SHP77 (cell line): ENCODE data around the gene DIDO1.

Experiments
- DNase-seq, 2 experiments: peaks; one replicate each; lab custom pipeline; 2025; lab: John Stamatoyannopoulos, UW

DIDO1 gene

GRCh38 chr20:62910777-62911497 lies 15.4 kb downstream of the DIDO1 start:
- no peak for DNase-seq

GRCh38 chr20:62910217-62910766 lies 16.0 kb downstream of the DIDO1 start:
- DNase-seq, result no peak

DNA sequence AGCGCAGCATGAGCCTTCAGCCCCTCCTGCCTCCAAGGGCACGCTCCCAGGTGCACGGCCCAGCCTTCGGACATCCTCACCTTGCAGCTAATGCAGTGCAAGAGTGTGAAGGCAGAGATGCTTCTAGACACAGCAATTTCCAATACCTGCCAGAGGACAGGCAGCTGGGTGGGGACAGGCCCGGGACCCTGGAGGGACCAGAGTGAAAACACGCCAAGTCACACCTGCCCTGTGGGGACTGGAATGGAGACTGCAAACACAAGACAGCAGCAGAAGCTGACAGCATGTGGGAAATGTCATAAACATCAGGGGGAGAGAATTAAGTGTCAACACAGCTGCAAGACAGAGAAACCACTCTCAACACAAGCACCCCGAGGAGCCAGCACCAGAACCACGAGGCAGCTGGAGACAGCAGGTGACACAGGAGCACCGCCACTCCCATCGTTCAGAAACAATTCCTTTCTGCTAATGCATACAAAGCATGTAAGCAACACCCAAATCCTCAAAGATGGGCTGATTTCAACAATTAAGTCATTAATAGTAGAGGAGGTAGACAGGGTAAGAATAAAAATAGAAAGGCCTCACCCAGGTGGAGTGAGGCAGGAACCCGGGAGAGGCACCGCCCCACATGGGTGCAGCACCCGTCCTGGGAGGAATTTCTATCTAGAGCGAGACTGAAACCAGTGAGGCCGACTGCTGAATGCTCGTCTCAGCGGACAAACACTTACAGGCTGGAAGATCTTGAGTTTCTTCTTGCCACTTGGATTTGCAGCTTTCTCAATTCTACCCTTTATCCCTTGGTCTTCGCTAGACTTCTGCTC lies 17.1 kb downstream of the DIDO1 start:
- DNase-seq, result peak; percentile 95 to 97

DNA sequence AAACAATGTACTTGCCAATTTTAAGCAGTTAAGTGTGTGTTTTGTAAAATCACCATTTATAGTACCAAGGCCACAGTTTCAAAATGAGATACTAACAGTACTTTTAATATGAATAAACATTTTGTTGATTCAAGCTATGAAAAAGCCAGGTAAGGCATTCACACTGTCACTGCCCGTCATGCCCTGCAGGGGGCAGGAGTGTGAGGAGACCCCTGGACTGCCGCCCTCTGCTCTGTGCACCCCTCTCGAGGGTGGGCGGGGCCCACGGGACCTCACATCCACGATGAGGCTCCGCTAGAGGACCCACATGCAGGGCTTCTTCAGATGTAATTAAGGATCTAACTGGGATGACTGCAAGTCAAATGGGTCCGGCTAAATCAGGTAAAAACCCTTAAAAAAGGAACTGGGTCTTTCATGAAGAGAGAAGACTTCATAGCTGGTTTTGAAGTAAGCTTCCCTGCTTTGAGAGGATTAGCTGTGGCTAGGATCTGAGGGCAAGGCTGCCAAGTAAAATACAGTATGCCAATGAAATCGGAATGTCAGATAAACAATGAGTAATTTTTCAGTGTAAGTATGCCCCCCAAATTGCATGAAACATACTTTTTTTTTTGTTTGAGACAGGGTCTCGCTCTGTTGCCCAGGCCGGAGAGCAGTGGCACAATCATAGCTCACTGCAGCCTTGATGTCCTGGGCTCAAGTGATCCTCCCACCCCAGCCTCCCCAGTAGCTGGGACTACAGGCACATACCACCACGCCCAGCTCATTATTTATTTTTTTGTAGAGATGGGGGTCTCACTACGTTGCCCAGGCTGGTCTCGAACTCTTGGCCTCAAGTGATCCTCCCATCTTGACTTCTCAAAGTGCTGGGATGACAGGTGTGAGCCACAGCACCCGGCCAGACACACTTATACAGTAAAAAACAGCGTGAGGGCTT lies 18.7 kb downstream of the DIDO1 start:
- no peak for DNase-seq

DNA sequence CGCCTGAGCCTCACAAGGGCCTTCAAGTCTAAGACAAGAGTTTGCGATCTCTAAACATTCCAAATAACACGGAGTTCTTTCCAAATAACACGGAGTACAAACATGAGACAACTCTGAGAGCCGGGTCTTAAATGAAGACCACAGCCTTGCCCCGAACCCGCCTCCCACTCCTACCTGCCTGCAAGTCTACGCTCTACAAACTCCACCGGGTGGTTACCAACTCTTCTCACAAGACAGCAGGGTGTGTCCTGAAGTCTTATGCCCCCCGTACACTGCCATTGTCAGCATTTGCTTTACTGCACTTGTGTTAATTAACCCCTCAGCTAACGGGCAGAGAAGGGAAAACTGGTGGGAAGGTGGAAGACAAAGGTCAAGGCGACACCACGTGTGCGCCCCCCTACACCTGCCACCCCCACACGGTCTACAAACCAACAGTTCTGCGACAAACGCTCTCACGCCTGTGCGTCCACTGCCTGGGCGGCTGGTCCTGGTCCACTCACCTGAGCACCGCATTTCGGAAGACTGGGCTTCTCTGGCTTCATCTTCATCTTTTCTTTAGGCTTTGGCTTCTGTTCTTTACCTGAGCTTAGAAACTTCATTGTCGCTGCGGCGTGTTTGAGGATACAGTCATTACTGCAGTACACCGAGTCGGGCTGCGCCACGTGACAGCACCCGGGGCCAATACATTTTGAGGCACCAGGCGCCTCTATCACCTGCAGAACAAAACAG lies 19.5 kb downstream of the DIDO1 start:
- DNase-seq, result no peak

- no peak for DNase-seq
These were observed 20.1 kb downstream of the DIDO1 start for GRCh38 chr20:62906209-62906608.

- DNase-seq, result no peak
These were observed 20.7 kb downstream of the DIDO1 start for GRCh38 chr20:62905536-62906117.

- no peak for DNase-seq
These were observed 23.2 kb downstream of the DIDO1 start for GRCh38 chr20:62902926-62903615.

- no peak for DNase-seq
These were observed 24.4 kb downstream of the DIDO1 start for GRCh38 chr20:62901891-62902290.

DNA sequence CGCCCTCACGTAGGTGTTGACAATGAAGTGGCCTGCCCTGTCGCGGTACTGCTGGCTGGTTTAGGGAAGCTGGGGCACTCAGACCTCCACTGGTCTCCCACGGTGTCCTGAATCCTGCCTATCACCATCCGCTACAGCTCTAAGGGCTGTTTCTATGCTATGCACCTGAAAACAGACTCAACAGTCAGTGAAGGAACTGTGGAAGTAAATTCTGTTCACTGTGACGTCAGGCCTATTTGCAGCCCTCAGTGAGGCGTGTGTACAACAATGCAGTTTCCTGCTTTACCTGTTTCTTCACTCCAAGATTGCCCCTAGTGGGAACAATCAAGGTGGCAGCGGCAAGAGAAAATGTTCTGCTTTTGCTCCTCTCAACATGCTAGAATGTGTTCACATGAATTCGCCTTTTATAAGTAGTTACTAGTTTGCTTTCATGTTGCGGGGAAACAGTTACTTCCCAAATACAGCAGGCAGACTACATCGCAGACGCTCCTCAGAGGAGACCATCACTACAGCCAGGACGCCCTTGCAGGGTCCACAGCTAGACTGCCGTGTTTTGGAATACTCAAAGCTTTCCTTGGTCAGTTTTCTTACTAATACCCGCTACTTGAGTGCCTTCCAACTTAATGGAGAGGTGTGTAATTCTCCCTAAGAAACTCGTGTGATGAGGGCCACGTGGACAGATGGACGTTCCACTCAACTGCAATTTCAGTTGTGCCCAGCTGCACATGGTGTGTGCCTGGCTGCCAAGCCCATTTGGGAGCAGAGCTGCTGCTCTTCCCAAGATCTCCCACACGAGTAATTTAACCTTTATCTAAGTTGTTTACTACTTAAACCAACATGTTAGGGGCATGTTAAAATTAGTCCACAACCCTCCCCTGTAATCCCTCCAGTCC lies 25.4 kb downstream of the DIDO1 start:
- DNase-seq, result peak; percentile 42 to 63

DNA sequence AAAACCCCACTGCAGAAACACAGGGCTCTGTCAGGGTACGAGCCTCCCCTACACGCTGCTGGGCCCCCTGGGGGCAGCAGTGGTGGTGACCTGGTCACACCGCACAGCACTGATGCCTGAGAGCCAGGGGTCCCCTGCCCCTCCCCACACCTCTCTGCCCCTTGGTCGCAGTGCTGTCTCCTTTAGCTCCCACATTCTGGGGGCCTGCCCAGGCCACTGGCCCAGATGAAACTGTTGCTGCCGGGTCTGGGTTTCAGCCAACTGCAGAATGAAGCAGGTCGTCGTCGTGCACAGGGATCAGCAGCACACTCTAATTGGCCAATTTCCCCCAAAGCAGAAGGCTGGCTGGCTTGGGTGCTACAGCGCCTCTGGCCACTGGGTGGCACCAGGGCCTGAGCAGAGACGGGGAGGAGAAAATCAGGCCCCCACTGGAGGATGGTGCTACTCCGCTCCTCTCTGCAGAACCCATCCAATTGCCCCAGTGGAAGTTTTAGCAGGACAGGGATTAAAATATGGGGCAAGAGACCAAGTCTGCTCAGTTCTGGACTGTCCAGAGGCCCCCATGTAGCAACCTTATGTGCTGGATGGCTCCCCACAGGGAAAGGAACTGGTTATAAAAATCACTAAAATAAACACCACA lies 26.1 kb downstream of the DIDO1 start:
- DNase-seq, result peak; percentile 83 to 88

DNA sequence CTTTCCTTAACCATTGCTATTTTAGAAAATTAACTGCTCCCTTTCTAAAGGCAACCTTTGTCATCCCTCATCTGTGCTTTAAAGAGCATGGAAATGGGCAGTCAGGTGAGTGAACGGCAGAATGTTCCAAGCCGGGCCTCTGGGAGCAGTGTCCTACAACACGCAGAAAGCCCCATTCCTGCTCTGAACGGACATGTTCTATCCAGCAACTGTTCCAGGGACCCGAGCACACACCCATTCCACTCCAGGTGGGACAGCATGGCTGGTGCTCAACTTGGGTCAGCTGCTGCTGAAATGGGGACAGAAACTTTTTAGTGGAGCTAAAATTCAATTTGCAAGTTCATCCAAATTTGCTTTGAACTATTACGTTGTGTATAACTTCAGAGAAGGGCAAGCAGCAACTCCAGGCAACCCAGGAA lies 26.7 kb downstream of the DIDO1 start:
- no peak for DNase-seq

GRCh38 chr20:62898970-62899632 lies 27.2 kb downstream of the DIDO1 start:
- no peak for DNase-seq

- no peak for DNase-seq
These were observed 28.0 kb downstream of the DIDO1 start for GRCh38 chr20:62898093-62898964.

- DNase-seq, result no peak
These were observed 28.6 kb downstream of the DIDO1 start for GRCh38 chr20:62897666-62898065.

GRCh38 chr20:62896526-62896925 lies 29.8 kb downstream of the DIDO1 start:
- no peak for DNase-seq

DNA sequence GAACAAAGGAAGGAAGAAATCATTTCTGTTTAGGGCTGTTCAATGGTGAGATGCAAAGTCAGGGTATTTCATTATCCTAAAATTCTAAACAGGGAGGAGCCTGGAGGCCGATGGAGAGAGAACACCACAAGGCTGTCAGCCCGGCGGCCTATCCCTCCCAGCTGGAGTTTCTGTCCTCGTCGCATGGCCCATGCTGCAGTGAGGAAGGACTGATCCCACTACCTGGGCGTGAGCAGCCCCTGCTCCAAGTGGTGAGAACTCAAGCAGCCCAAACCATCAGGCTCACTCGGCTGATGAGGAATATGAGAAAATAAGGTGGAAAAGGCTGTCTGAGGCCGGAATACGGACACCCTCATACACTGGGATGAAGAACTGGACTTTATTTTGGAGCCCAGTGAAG lies 30.8 kb downstream of the DIDO1 start:
- DNase-seq, result no peak
